Measurements from ENCODE around the gene ZNF608.

DNA sequence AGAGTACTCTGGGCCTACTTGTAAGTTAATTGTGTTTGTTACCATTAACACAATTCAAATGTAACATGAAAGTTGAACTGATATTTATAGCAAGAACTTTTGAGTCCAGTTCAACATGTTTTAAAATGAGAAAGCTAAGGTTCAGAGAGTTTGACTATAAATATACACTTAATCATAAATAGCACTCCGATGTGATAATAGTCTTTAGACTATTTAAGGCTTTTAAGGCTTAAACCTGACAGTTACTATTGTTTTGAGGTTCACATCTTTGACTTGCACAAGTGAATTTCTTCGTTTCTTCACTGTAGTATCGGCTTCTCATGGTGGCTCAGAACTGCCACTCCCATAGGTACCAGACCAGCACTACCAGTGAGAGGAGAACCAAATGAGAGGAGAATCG is 42.4 kb downstream of the ZNF608 start:
- TF ChIP-seq, protein P1, sequence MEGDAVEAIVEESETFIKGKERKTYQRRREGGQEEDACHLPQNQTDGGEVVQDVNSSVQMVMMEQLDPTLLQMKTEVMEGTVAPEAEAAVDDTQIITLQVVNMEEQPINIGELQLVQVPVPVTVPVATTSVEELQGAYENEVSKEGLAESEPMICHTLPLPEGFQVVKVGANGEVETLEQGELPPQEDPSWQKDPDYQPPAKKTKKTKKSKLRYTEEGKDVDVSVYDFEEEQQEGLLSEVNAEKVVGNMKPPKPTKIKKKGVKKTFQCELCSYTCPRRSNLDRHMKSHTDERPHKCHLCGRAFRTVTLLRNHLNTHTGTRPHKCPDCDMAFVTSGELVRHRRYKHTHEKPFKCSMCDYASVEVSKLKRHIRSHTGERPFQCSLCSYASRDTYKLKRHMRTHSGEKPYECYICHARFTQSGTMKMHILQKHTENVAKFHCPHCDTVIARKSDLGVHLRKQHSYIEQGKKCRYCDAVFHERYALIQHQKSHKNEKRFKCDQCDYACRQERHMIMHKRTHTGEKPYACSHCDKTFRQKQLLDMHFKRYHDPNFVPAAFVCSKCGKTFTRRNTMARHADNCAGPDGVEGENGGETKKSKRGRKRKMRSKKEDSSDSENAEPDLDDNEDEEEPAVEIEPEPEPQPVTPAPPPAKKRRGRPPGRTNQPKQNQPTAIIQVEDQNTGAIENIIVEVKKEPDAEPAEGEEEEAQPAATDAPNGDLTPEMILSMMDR (IDR thresholded peaks at IDR 0.05), result no peak
- TF ChIP-seq POLR2A (IDR thresholded peaks at IDR 0.05) (no peak), POLR2AphosphoS5 (IDR thresholded peaks at IDR 0.05; ENCODE audit: insufficient read depth in 1 of 2, low read depth in 1 of 2) (no peak)
